ENCODE results near the gene CRY1.

DNA sequence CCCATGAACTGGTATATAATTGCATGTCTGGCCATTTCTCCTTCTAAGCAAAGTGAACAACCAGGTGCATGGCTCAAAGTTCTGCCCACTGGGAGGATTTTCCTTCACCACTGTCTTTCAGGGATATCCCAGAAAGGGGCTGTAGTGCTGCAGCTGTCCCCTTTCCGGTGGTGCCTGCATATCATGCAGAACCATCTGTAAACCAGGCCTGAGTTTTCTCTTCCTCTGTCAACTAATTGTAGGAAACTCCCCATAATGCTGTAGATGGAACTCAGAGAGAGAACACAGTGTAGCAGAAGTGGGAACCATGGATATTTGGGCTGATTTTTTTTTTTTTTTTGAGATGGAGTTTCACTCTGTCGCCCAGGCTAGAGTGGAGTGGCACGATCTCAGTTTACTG, 45.6 kb upstream of the CRY1 start:
- TF ChIP-seq, protein P1, sequence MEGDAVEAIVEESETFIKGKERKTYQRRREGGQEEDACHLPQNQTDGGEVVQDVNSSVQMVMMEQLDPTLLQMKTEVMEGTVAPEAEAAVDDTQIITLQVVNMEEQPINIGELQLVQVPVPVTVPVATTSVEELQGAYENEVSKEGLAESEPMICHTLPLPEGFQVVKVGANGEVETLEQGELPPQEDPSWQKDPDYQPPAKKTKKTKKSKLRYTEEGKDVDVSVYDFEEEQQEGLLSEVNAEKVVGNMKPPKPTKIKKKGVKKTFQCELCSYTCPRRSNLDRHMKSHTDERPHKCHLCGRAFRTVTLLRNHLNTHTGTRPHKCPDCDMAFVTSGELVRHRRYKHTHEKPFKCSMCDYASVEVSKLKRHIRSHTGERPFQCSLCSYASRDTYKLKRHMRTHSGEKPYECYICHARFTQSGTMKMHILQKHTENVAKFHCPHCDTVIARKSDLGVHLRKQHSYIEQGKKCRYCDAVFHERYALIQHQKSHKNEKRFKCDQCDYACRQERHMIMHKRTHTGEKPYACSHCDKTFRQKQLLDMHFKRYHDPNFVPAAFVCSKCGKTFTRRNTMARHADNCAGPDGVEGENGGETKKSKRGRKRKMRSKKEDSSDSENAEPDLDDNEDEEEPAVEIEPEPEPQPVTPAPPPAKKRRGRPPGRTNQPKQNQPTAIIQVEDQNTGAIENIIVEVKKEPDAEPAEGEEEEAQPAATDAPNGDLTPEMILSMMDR (conservative IDR thresholded peaks at IDR 0.05; ENCODE audit: low read depth, low read length): no peak
- TF ChIP-seq MAFK (IDR thresholded peaks at IDR 0.05; ENCODE audit: low read depth, low read length) (no peak), POLR2A (IDR thresholded peaks at IDR 0.05; ENCODE audit: low read depth, low read length) (no peak), RAD21 (IDR thresholded peaks at IDR 0.05; ENCODE audit: low read length) (no peak)

Measured in IMR-90 (cell line).